ENCODE measurements around the gene ATF5. TPM values are rescaled to one million over a fixed set of nuclear protein-coding genes. Genes with fewer than 3 reads are reported as not detected.

Gene ATF5
- 10 to 100 TPM in 1 of 2 donors, 1 to 10 TPM in 1; 7.4 to 12.0 TPM for total RNA-seq
- polyA plus RNA-seq (2013, experiment 1 of 2): 11.8 TPM
- polyA plus RNA-seq (2013, experiment 2 of 2): 9.1 TPM
- long read RNA-seq, experiment 1, partial matches to known transcripts: 0 of 5 reads
- long read RNA-seq, experiment 1, other reads (novel, unspliced or antisense): 1 of 5 reads
- long read RNA-seq, experiment 2, partial matches to known transcripts: 0 of 3 reads
- long read RNA-seq, experiment 2, other reads (novel, unspliced or antisense): 2 of 3 reads
- long read RNA-seq, experiment 3, partial matches to known transcripts: 0 of 1 reads
- long read RNA-seq, experiment 3, other reads (novel, unspliced or antisense): 0 of 1 reads
- long read RNA-seq, experiment 4, partial matches to known transcripts: 0 of 6 reads
- long read RNA-seq, experiment 4, other reads (novel, unspliced or antisense): 2 of 6 reads

- Histone ChIP-seq H3K9ac (ENCODE audit: extremely low read depth, low read length, poor library complexity, severe bottlenecking) (peak within 1 kb of the TSS; percentile 95), H3K4me3 (ENCODE audit: low read length) (peak within 1 kb of the TSS; percentile 100), H3K27ac (ENCODE audit: low read depth, low read length) (peak within 1 kb of the TSS; percentile 96), H3K4me1 (ENCODE audit: control insufficient read depth, insufficient read depth, low read length) (peaks cover 7% of the 10 kb centered on the region), H3K9me3 (ENCODE audit: control insufficient read depth, low read length) (no peaks in the 10 kb centered on the region), H3K27me3 (ENCODE audit: control insufficient read depth, insufficient read depth, low read length, poor library complexity, severe bottlenecking) (no peaks in the 10 kb centered on the region), H3K36me3 (ENCODE audit: control insufficient read depth, insufficient read depth, low read length) (peaks cover 56% of the 10 kb centered on the region)
- H3K9me3 Mint-ChIP-seq: no peaks in the 10 kb centered on the region
- peaks cover 53% of the 10 kb centered on the region for H3K36me3 Mint-ChIP-seq (ENCODE audit: low read depth)
- peak within 1 kb of the TSS; percentile 99 for H3K27ac Mint-ChIP-seq
- TF ChIP-seq, protein P1, sequence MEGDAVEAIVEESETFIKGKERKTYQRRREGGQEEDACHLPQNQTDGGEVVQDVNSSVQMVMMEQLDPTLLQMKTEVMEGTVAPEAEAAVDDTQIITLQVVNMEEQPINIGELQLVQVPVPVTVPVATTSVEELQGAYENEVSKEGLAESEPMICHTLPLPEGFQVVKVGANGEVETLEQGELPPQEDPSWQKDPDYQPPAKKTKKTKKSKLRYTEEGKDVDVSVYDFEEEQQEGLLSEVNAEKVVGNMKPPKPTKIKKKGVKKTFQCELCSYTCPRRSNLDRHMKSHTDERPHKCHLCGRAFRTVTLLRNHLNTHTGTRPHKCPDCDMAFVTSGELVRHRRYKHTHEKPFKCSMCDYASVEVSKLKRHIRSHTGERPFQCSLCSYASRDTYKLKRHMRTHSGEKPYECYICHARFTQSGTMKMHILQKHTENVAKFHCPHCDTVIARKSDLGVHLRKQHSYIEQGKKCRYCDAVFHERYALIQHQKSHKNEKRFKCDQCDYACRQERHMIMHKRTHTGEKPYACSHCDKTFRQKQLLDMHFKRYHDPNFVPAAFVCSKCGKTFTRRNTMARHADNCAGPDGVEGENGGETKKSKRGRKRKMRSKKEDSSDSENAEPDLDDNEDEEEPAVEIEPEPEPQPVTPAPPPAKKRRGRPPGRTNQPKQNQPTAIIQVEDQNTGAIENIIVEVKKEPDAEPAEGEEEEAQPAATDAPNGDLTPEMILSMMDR (conservative IDR thresholded peaks at IDR 0.05): no peak
- 0% methylated on average over 20 to 48 of the region's 48 CpGs for WGBS, 2 experiments (ENCODE audit: insufficient coverage in 1 of 2, insufficient read length in 1 of 2)
- peaks cover 10% of the 10 kb centered on the region for H3K4me1 Mint-ChIP-seq
- DNase-seq: peak; percentile 92
- H3K4me3 Mint-ChIP-seq: peak within 1 kb of the TSS; percentile 83
- H3K27me3 Mint-ChIP-seq (ENCODE audit: insufficient read depth): no peaks in the 10 kb centered on the region
Measured at GRCh38 chr19:49929121-49929610, at the start of gene ATF5, which contains the start of gene NUP62. Gene ATF5, plus strand, starts transcription at chr19:49929205. Its CDS starts 1,646 bp downstream, at chr19:49930851. Gene NUP62, minus strand, starts transcription at chr19:49929504. Its CDS starts 19,697 bp downstream, at chr19:49909807.

DNA sequence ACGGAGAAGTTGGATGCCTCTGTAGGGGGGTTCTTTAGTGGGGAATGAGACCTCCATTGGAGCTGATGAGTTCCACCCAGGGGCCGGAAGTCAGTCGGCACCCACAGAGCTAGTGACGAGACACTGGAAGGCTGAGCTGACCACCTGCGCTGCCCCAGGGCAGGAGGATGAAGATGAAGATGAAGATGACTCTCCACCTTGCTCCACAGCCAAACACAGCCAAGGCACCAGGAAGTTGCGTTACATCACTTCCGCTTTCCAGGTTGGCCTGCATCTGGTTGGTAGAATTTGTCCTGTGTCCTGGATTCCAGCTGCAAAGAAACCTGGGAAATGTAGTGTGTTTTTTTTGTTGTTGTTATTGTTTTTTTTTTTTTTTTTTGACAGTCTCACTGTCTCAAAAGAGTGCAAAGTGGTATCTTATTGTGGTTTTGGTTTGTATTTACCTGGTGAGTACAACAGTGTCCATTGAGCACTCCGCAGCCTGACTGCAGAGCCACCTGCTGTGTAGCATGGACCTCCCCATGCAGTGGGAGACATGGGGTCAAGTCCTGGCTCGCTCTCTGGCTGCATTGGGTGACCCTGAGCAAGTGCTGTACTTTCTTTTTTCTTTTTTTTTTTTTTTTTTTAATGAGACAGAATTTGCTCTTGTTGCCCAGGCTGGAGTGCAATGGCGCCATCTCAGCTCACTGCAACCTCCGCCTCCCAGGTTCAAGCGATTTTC is 49.6 kb upstream of the ATF5 start:
- no peak overlapping the region for H3K9ac ChIP-seq (ENCODE audit: extremely low read depth, low read length, poor library complexity, severe bottlenecking)
- H3K27ac Mint-ChIP-seq: no peak overlapping the region
- H3K4me1 Mint-ChIP-seq: peaks cover 5% of the 10 kb centered on the region
- no peak for DNase-seq
- no peak overlapping the region for H3K27ac ChIP-seq (ENCODE audit: low read depth, low read length)
- no peaks in the 10 kb centered on the region for H3K9me3 ChIP-seq (ENCODE audit: control insufficient read depth, low read length)
- peaks cover 55% of the 10 kb centered on the region for H3K36me3 Mint-ChIP-seq (ENCODE audit: low read depth)
- no peaks in the 10 kb centered on the region for H3K4me1 ChIP-seq (ENCODE audit: control insufficient read depth, insufficient read depth, low read length)
- no peaks in the 10 kb centered on the region for H3K27me3 Mint-ChIP-seq (ENCODE audit: insufficient read depth)
- TF ChIP-seq, protein P1 (conservative IDR thresholded peaks at IDR 0.05): no peak
- no peaks in the 10 kb centered on the region for H3K9me3 Mint-ChIP-seq
- H3K36me3 ChIP-seq (ENCODE audit: control insufficient read depth, insufficient read depth, low read length): peaks cover 45% of the 10 kb centered on the region
- no peak overlapping the region for H3K4me3 ChIP-seq (ENCODE audit: low read length)
- H3K4me3 Mint-ChIP-seq: no peak overlapping the region
- H3K27me3 ChIP-seq (ENCODE audit: control insufficient read depth, insufficient read depth, low read length, poor library complexity, severe bottlenecking): no peaks in the 10 kb centered on the region
- WGBS, 2 experiments (ENCODE audit: insufficient coverage in 1 of 2, insufficient read length in 1 of 2): 93 to 96% methylated on average over 10 to 12 of the region's 12 CpGs

DNA sequence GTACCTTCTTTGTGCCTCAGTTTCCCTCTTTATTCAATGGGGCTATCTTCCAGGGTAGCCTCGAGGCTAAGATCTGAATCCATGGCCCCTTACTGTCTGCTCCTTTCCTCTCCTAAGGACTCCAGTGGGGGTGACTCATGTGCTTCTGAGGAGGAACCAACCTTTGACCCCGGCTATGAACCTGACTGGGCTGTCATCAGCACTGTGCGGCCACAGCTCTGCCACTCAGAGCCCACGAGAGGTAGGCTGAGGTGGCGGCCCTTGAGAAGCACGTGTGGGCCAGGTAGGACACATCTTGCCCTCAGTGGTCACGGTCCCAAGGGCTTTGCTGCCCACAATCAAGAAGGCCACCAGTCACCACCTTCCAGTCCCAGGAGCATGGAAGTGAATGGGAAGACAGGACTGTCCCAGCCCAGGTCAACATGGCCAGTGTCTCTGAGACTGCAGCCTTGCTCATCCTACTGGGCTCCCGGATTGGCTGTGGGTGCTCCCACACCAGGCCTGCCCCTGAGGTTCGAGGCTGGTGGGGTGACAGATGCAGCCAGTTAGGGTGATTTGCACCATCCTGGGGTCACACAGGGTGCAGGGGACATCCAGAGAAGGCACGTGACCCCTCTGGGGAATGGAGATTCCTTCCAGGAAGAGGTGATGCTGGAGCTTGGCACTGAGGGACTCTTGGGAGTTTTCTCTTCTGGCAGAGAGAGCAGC is 48.7 kb upstream of the ATF5 start:
- Histone ChIP-seq H3K4me3 (ENCODE audit: low read length) (no peak overlapping the region), H3K9me3 (ENCODE audit: control insufficient read depth, low read length) (no peaks in the 10 kb centered on the region), H3K27ac (ENCODE audit: low read depth, low read length) (no peak overlapping the region), H3K27me3 (ENCODE audit: control insufficient read depth, insufficient read depth, low read length, poor library complexity, severe bottlenecking) (no peaks in the 10 kb centered on the region), H3K4me1 (ENCODE audit: control insufficient read depth, insufficient read depth, low read length) (no peaks in the 10 kb centered on the region), H3K9ac (ENCODE audit: extremely low read depth, low read length, poor library complexity, severe bottlenecking) (no peak overlapping the region), H3K36me3 (ENCODE audit: control insufficient read depth, insufficient read depth, low read length) (peaks cover 52% of the 10 kb centered on the region)
- 92 to 95% methylated on average over 10 of the region's 10 CpGs for WGBS, 2 experiments (ENCODE audit: insufficient coverage in 1 of 2, insufficient read length in 1 of 2)
- no peak overlapping the region for H3K27ac Mint-ChIP-seq
- no peak overlapping the region for H3K4me3 Mint-ChIP-seq
- no peak for DNase-seq
- peaks cover 5% of the 10 kb centered on the region for H3K4me1 Mint-ChIP-seq
- no peaks in the 10 kb centered on the region for H3K9me3 Mint-ChIP-seq
- H3K27me3 Mint-ChIP-seq (ENCODE audit: insufficient read depth): no peaks in the 10 kb centered on the region
- peaks cover 60% of the 10 kb centered on the region for H3K36me3 Mint-ChIP-seq (ENCODE audit: low read depth)
- TF ChIP-seq, protein P1 (conservative IDR thresholded peaks at IDR 0.05): no peak

All from endodermal cell (in vitro differentiated cells).